Naive thymus-derived CD4-positive, alpha-beta T cell (primary cell): Measurements from ENCODE around the gene CCDC12. TPM values are rescaled to one million over a fixed set of nuclear protein-coding genes. Genes with fewer than 3 reads are reported as not detected.

ENCODE experiments used
- ATAC-seq: fragments of 150-1000 bp; cut with Tn5 transposase; 2 replicates; pipeline ENCODE4 v1.10.0; 2021; ENCODE audit warnings: mild to moderate bottlenecking, moderate library complexity
- CTCF ChIA-PET: fragments of 350-600 bp; sonication (Branson Sonifier 250); formaldehyde crosslinking; loops from one replicate; lab custom pipeline; 2021; ENCODE audit warnings: antibody characterized with exemption; lab: Charles Lee
- POLR2A ChIA-PET: fragments of 350-600 bp; sonication (Branson Sonifier 250); formaldehyde crosslinking; loops from one replicate; lab custom pipeline; 2021; ENCODE audit warnings: antibody characterized with exemption, inconsistent platforms; lab: Charles Lee
- DNase-seq, 9 donors: peaks; one replicate each; pipeline versions ENCODE4 v3.0.0 to v3.0.0-alpha.2; 2020 to 2022; ENCODE audit warnings: mixed read lengths in 1 of 9
- H3K27ac ChIP-seq: one replicate; pipeline ENCODE4 v1.7.0; 2013; ENCODE audit warnings: mild to moderate bottlenecking, low read depth, low read length, moderate library complexity
- H3K27me3 ChIP-seq, 2 donors: one replicate each; pipeline ENCODE4 v1.7.0; 2013; ENCODE audit warnings: low read length in 2 of 2, mild to moderate bottlenecking in 2 of 2, moderate library complexity in 2 of 2; ENCODE audit not compliant: control insufficient read depth in 2 of 2, insufficient read depth in 2 of 2
- H3K36me3 ChIP-seq, 3 experiments: 1 replicate in 2 of 3; 2 replicates in 1 of 3; pipeline ENCODE4 v1.7.0; 2013; ENCODE audit warnings: low read length in 3 of 3, mild to moderate bottlenecking in 3 of 3, moderate library complexity in 1 of 3; ENCODE audit not compliant: insufficient read depth in 3 of 3, control insufficient read depth in 2 of 3
- H3K4me1 ChIP-seq, 2 donors: one replicate each; pipeline ENCODE4 v1.7.0; 2013; ENCODE audit warnings: low read length in 2 of 2, mild to moderate bottlenecking in 2 of 2, moderate library complexity in 1 of 2; ENCODE audit not compliant: control insufficient read depth in 2 of 2, insufficient read depth in 2 of 2
- H3K4me3 ChIP-seq: 2 replicates; pipeline ENCODE4 v1.7.0; 2013; ENCODE audit warnings: mild to moderate bottlenecking, low read length
- H3K9me3 ChIP-seq, 3 experiments: 1 replicate in 2 of 3; 2 replicates in 1 of 3; pipeline ENCODE4 v1.7.0; 2013; ENCODE audit warnings: low read length in 3 of 3; ENCODE audit not compliant: control insufficient read depth in 2 of 3
- H3K27ac Mint-ChIP-seq, 9 donors: one replicate each; pipeline ENCODE4 v1.8.0; 2020 to 2022; ENCODE audit warnings: mixed read lengths in 9 of 9, mild to moderate bottlenecking in 8 of 9, moderate library complexity in 5 of 9, inconsistent platforms in 2 of 9
- H3K27me3 Mint-ChIP-seq, 5 donors: one replicate each; pipeline ENCODE4 v1.8.0; 2021 to 2022; ENCODE audit warnings: mixed read lengths in 5 of 5, mild to moderate bottlenecking in 1 of 5
- H3K36me3 Mint-ChIP-seq, 5 donors: one replicate each; pipeline ENCODE4 v1.8.0; 2020 to 2022; ENCODE audit warnings: mixed read lengths in 5 of 5, mild to moderate bottlenecking in 3 of 5, inconsistent platforms in 1 of 5
- H3K4me1 Mint-ChIP-seq, 7 donors: one replicate each; pipeline ENCODE4 v1.8.0; 2020 to 2022; ENCODE audit warnings: mixed read lengths in 7 of 7, mild to moderate bottlenecking in 3 of 7, inconsistent platforms in 1 of 7
- H3K4me3 Mint-ChIP-seq, 10 donors: one replicate each; pipeline ENCODE4 v1.8.0; 2020 to 2022; ENCODE audit warnings: mild to moderate bottlenecking in 10 of 10, mixed read lengths in 10 of 10, moderate library complexity in 6 of 10, inconsistent platforms in 2 of 10
- H3K9me3 Mint-ChIP-seq, 11 donors: one replicate each; pipeline ENCODE4 v1.8.0; 2020 to 2022; ENCODE audit warnings: mixed read lengths in 11 of 11, mild to moderate bottlenecking in 4 of 11, inconsistent platforms in 1 of 11, moderate library complexity in 1 of 11
- intact Hi-C, 2 donors: fragments of 100-400 bp; cut with micrococcal nuclease; formaldehyde crosslinking; loops; one replicate each; pipeline ENCODE4 v1.15.1; 2023
- polyA plus RNA-seq, 2 donors: library from polyadenylated mRNA; unstranded; fragments of 300-500 nt; fragmentation: Illumina TruSeq; gene quantifications; one replicate each; pipeline ENCODE4 v1.2.3, GENCODE V29; 2021
- total RNA-seq, 6 experiments: library from RNA in 5 of 6; stranded (reverse) in 5 of 6; gene quantifications; 1 replicate in 5 of 6; 2 replicates in 1 of 6; pipeline ENCODE4 v1.2.3 and lab custom pipeline; 2021 to 2026

Gene CCDC12
- total and polyA plus RNA-seq, 7 experiments from 2014 or later, result 51.6 to 115 (median 60.2) TPM

DNA sequence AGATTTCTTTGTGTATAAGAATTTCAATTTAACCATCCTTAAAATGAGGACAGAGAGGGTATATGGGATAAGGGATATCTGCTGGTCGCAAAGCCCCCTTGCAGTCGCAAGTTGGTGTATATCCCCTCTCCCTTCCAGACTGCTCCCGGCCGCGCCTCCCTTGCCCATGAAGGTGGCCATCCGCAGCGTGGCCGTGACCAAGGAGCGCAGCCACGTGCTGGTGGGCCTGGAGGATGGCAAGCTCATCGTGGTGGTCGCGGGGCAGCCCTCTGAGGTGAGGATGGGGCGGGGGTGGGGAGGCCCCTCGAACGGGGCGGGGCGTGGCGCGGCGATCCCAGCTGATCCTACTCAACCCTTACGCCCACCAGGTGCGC is 32.3 kb upstream of the CCDC12 start:
- H3K36me3 ChIP-seq, result peaks cover 0 to 38% (median 21%) of the 10 kb centered on the region in 3 experiments
- CTCF ChIA-PET, result no interaction called here
- H3K4me3 ChIP-seq, result peak overlapping the region; percentile 46
- Mint-ChIP-seq H3K36me3 (peaks cover 0 to 11% (median 7%) of the 10 kb centered on the region in 5 donors), H3K4me3 (peak overlapping the region; percentile 44 to 82 (median 67)), H3K4me1 (peaks cover 5 to 17% (median 7%) of the 10 kb centered on the region in 7 donors), H3K27me3 (no peaks in the 10 kb centered on the region), H3K9me3 (peaks cover 0 to 1% (median 0%) of the 10 kb centered on the region in 11 donors), H3K27ac (peak overlapping the region in 5 of 9 donors; percentile 15 to 84 (median 67))
- H3K9me3 ChIP-seq, result no peaks in the 10 kb centered on the region
- no peaks in the 10 kb centered on the region for H3K27me3 ChIP-seq
- POLR2A ChIA-PET, result interaction anchor here (0.7 to 3.1 kb wide), 4 partner anchors 12 to 29 kb away, joined by 3 to 17 read pairs (median 4); partner anchors contain the start of gene NBEAL2
- DNase-seq, result no peak
- no peak for ATAC-seq
- H3K4me1 ChIP-seq, result no peaks in the 10 kb centered on the region
- H3K27ac ChIP-seq, result peak overlapping the region; percentile 73
- intact Hi-C loops, result loop anchor here (1.0 kb wide), 3 partner anchors 22 to 504 kb away; partner anchors contain the start of genes ELP6 (in 1 of the 2) and NBEAL2 (in 1 of the 2)

DNA sequence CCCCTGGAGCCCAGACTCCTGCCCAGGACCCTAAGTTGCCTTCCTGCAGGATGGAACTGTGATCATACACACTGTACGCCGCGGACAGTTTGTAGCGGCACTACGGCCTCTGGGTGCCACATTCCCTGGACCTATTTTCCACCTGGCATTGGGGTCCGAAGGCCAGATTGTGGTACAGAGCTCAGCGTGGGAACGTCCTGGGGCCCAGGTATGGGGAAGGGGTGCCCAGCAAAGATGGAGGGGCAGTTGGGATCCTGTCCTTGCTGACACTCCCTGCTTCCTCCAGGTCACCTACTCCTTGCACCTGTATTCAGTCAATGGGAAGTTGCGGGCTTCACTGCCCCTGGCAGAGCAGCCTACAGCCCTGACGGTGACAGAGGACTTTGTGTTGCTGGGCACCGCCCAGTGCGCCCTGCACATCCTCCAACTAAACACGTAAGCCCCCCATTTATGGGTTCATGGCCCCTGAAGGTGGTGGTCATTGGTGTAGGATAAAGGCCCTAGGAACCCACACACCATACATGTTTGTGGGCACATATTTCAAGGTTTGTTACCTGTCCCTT is 31.8 kb upstream of the CCDC12 start:
- ATAC-seq, result no peak
- peak overlapping the region; percentile 44 to 82 (median 67) for H3K4me3 Mint-ChIP-seq

DNA sequence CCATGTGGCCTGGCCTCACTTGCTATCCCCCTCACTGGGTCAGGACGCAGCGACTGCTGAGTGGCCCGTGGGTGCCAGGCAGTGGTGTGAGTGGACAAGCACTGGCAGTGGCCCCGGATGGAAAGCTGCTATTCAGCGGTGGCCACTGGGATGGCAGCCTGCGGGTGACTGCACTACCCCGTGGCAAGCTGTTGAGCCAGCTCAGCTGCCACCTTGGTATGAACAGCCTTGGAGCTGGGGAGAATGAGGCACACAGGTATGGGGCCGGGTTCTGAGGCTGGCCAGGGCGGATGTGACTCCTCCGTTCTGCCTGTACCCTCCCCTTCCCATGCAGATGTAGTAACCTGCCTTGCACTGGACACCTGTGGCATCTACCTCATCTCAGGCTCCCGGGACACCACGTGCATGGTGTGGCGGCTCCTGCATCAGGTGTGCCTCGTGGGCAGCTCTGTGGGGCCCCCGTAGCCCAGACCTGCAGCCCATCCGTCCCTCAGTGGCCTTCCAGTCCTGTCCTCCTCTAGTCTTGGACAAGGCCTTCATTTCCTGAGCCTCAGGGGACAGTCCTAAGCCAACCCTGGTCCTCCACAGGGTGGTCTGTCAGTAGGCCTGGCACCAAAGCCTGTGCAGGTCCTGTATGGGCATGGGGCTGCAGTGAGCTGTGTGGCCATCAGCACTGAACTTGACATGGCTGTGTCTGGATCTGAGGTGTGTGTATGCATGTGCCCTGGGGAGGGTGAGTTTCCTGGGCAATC is 31.1 kb upstream of the CCDC12 start:
- H3K9me3 Mint-ChIP-seq, result peaks cover 0 to 1% (median 0%) of the 10 kb centered on the region in 11 donors
- DNase-seq, result no peak
- H3K9me3 ChIP-seq, result no peaks in the 10 kb centered on the region
- H3K27ac Mint-ChIP-seq, result peak overlapping the region in 2 of 9 donors; percentile 15 to 17
- intact Hi-C loops, result no loop called here
- H3K4me1 Mint-ChIP-seq, result peaks cover 5 to 17% (median 7%) of the 10 kb centered on the region in 7 donors
- no peak overlapping the region for H3K4me3 ChIP-seq
- ChIA-PET CTCF (no interaction called here), POLR2A (interaction anchor here (0.6 to 1.6 kb wide), 3 partner anchors 21 to 35 kb away, joined by 3 to 8 read pairs (median 4); partner anchors contain the start of gene NBEAL2)
- no peak overlapping the region for H3K27ac ChIP-seq
- H3K27me3 Mint-ChIP-seq, result no peaks in the 10 kb centered on the region
- ATAC-seq, result no peak
- peak overlapping the region in 2 of 10 donors; percentile 16 to 74 for H3K4me3 Mint-ChIP-seq
- H3K36me3 Mint-ChIP-seq, result peaks cover 0 to 11% (median 10%) of the 10 kb centered on the region in 5 donors
- H3K27me3 ChIP-seq, result no peaks in the 10 kb centered on the region
- H3K36me3 ChIP-seq, result peaks cover 0 to 50% (median 33%) of the 10 kb centered on the region in 3 experiments
- no peaks in the 10 kb centered on the region for H3K4me1 ChIP-seq

More for the DNA sequence above, 31.8 kb upstream of the CCDC12 start:
- Histone ChIP-seq H3K36me3 (peaks cover 0 to 43% (median 26%) of the 10 kb centered on the region in 3 experiments), H3K4me1 (no peaks in the 10 kb centered on the region), H3K27ac (no peak overlapping the region), H3K27me3 (no peaks in the 10 kb centered on the region), H3K4me3 (no peak overlapping the region), H3K9me3 (no peaks in the 10 kb centered on the region)
- ChIA-PET CTCF (no interaction called here), POLR2A (interaction anchor here (0.6 to 3.1 kb wide), 4 partner anchors 20 to 35 kb away, joined by 3 to 17 read pairs (median 4); partner anchors contain the start of gene NBEAL2)
- Mint-ChIP-seq H3K27ac (peak overlapping the region in 5 of 9 donors; percentile 15 to 84 (median 67)), H3K27me3 (no peaks in the 10 kb centered on the region), H3K36me3 (peaks cover 0 to 11% (median 10%) of the 10 kb centered on the region in 5 donors), H3K4me1 (peaks cover 5 to 17% (median 7%) of the 10 kb centered on the region in 7 donors), H3K9me3 (peaks cover 0 to 1% (median 0%) of the 10 kb centered on the region in 11 donors)
- DNase-seq, result no peak
- intact Hi-C loops, result no loop called here

GRCh38 chr3:47007001-47007400 is 30.5 kb upstream of the CCDC12 start:
- H3K36me3 ChIP-seq, result peaks cover 0 to 57% (median 35%) of the 10 kb centered on the region in 3 experiments
- H3K4me1 ChIP-seq, result no peaks in the 10 kb centered on the region
- POLR2A ChIA-PET, result interaction anchor here (1.6 kb wide), 1 partner anchor 27 kb away, joined by 8 read pairs; the partner anchor contains the start of gene NBEAL2
- H3K27me3 ChIP-seq, result no peaks in the 10 kb centered on the region
- H3K27ac ChIP-seq, result no peak overlapping the region
- Mint-ChIP-seq H3K27me3 (no peaks in the 10 kb centered on the region), H3K4me1 (peaks cover 4 to 17% (median 7%) of the 10 kb centered on the region in 7 donors), H3K27ac (peak overlapping the region in 3 of 9 donors; percentile 12 to 60 (median 17)), H3K4me3 (peak overlapping the region in 1 of 10 donors; percentile 12), H3K36me3 (peaks cover 0 to 13% (median 10%) of the 10 kb centered on the region in 5 donors), H3K9me3 (peaks cover 0 to 1% (median 0%) of the 10 kb centered on the region in 11 donors)
- no peaks in the 10 kb centered on the region for H3K9me3 ChIP-seq
- CTCF ChIA-PET, result no interaction called here
- intact Hi-C loops, result no loop called here
- DNase-seq (peak in 1 of 9 donors; percentile 1), ATAC-seq (no peak)
- no peak overlapping the region for H3K4me3 ChIP-seq

DNA sequence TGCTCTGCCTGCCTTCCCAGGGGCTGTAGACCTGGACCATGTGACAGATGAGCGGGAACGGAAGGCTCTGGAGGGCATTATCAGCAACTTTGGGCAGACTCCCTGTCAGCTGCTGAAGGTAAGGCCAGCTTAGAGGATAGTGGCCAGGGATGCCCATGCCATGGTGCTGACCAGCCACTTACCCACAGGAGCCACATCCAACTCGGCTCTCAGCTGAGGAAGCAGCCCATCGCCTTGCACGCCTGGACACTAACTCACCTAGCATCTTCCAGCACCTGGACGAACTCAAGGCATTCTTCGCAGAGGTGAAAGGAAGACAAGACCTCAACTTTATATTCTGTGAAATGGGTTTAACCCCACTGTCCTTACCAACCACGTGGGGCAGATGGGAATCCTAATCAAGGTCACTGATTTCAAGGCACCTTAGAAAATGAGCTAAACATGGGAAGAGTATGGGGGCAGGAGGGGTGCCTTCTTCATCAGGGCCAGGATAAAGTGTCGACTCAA is 29.7 kb upstream of the CCDC12 start:
- Histone ChIP-seq H3K4me3 (no peak overlapping the region), H3K27ac (no peak overlapping the region), H3K27me3 (no peaks in the 10 kb centered on the region), H3K4me1 (no peaks in the 10 kb centered on the region), H3K36me3 (peaks cover 0 to 65% (median 40%) of the 10 kb centered on the region in 3 experiments), H3K9me3 (no peaks in the 10 kb centered on the region)
- Mint-ChIP-seq H3K4me1 (peaks cover 0 to 12% (median 7%) of the 10 kb centered on the region in 7 donors), H3K36me3 (peaks cover 0 to 15% (median 10%) of the 10 kb centered on the region in 5 donors), H3K27ac (peak overlapping the region in 2 of 9 donors; percentile 17 to 54), H3K4me3 (peak overlapping the region in 1 of 10 donors; percentile 43), H3K27me3 (no peaks in the 10 kb centered on the region), H3K9me3 (no peaks in the 10 kb centered on the region)
- DNase-seq (peak in 1 of 9 donors; percentile 2), ATAC-seq (no peak)
- ChIA-PET CTCF (no interaction called here), POLR2A (interaction anchor here (1.6 kb wide), 1 partner anchor 26 kb away, joined by 8 read pairs; the partner anchor contains the start of gene NBEAL2)
- intact Hi-C loops, result no loop called here
